GM21576 (cell line): ENCODE data around the gene CYP11A1.

Experiments used
- ATAC-seq: cut with Tn5 transposase; IDR thresholded peaks from one replicate; pipeline ENCODE4 v1.9.1; 2021; ENCODE audit warnings: mild to moderate bottlenecking, moderate library complexity; ENCODE audit not compliant: unreplicated experiment

The CYP11A1 gene

GRCh38 chr15:74389241-74390048 is 22.0 kb upstream of the CYP11A1 start:
- ATAC-seq, result no peak

- ATAC-seq, result no peak
These were observed 21.0 kb upstream of the CYP11A1 start for GRCh38 chr15:74388363-74388951.

GRCh38 chr15:74387621-74388362 is 20.3 kb upstream of the CYP11A1 start:
- no peak for ATAC-seq

- no peak for ATAC-seq
These were observed 19.7 kb upstream of the CYP11A1 start for GRCh38 chr15:74387141-74387541.

- no peak for ATAC-seq
These were observed 19.2 kb upstream of the CYP11A1 start for GRCh38 chr15:74386496-74387140.

GRCh38 chr15:74385733-74386132 is 18.3 kb upstream of the CYP11A1 start:
- ATAC-seq, result no peak

GRCh38 chr15:74384881-74385643 is 17.6 kb upstream of the CYP11A1 start:
- ATAC-seq, result peak; percentile 59

GRCh38 chr15:74384566-74384880 is 17.1 kb upstream of the CYP11A1 start:
- no peak for ATAC-seq

GRCh38 chr15:74383695-74384565 is 16.5 kb upstream of the CYP11A1 start:
- ATAC-seq, result peak; percentile 33

- ATAC-seq, result no peak
These were observed 15.8 kb upstream of the CYP11A1 start for GRCh38 chr15:74383286-74383685.

- ATAC-seq, result no peak
These were observed 14.8 kb upstream of the CYP11A1 start for GRCh38 chr15:74382004-74382816.

- no peak for ATAC-seq
These were observed 14.0 kb upstream of the CYP11A1 start for GRCh38 chr15:74381481-74381880.

- no peak for ATAC-seq
These were observed 13.7 kb upstream of the CYP11A1 start for GRCh38 chr15:74381190-74381453.

GRCh38 chr15:74380361-74381189 is 13.1 kb upstream of the CYP11A1 start:
- no peak for ATAC-seq

GRCh38 chr15:74378848-74379247 is 11.4 kb upstream of the CYP11A1 start:
- ATAC-seq, result no peak

GRCh38 chr15:74377831-74378766 is 10.7 kb upstream of the CYP11A1 start:
- no peak for ATAC-seq

- ATAC-seq, result no peak
These were observed 9.6 kb upstream of the CYP11A1 start for GRCh38 chr15:74376825-74377581.
